Measurements from ENCODE around the gene EFCAB8.
"Not testable (repeated sequence)": the region's sequence is repeated elsewhere in the genome, so short reads cannot be mapped to it uniquely, and the experiment has no call there.

Gene EFCAB8

DNA sequence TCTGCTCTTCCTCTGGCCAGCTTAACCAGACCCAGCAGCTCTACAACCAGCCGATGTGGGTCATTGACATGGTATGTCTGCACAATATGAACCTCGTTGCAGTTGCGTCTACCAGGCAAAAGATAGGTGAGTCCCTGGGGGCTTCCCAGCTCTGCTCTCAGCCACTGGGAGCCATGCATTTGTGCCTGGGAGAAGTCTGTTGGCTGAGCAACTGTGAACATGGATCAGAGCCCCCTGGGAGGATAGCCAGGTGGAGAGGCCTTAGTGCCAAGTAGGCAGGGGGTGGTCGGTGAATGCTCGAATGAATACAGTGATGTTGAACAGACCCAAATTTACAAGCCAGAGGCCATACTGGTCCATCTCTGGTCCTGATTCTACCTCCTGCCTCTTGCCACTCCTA lies 30.6 kb downstream of the EFCAB8 start:
- no peak for DNase-seq

DNA sequence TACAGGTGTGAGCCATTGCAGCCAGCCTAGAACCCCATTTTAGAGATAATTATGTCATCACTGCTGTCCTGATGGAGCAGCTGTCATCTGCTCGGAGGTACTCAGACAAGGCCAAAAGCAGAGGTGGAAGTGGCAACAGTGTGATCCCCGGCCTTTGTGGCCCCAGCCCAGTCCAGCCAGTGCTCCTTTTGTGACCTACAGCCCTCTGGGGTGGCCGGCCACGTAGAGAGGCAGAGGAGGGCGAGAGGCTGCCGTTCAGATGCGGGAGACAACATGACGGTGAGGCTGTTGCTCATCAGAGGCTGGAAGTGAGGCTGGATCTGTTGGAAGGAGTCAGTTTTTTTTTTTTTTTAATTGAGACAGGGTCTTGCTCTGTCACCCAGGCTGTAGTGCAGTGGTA lies 32.8 kb downstream of the EFCAB8 start:
- no peak for DNase-seq

DNA sequence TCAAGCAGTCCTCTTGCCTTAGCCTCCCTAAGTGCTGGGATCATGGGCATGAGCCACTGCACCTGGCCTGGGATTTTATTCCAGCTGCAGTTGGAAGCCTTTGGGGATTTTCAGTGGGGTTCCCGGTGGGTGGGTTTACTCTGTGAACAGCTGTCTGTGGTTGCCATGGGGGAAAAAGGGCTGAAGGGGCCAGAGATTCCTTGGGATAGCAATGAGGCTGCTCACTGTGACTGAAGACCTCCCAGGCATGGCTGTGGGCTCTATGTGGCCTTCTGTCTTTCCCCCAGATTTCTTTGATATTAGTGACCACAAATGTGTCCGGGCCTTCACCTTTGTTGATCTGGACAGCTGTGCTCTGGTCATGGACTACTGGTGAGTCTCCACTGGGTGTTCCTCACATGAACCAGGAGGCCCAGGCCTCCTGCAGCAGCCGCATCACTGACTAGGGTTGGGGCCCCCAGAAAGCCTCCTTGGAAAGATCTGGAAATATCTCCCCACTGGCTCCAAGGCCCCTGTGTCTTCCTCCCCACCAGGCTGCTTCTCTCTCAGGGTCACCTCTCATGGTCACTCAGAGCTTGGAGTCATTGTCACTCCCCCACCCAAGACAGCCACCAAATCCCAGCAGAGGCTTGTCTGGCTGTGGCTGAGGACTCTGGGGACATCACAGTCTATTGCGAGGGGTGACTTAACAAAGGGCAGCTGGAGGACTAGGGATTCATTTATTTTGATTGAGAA lies 33.4 kb downstream of the EFCAB8 start:
- no peak for DNase-seq

DNA sequence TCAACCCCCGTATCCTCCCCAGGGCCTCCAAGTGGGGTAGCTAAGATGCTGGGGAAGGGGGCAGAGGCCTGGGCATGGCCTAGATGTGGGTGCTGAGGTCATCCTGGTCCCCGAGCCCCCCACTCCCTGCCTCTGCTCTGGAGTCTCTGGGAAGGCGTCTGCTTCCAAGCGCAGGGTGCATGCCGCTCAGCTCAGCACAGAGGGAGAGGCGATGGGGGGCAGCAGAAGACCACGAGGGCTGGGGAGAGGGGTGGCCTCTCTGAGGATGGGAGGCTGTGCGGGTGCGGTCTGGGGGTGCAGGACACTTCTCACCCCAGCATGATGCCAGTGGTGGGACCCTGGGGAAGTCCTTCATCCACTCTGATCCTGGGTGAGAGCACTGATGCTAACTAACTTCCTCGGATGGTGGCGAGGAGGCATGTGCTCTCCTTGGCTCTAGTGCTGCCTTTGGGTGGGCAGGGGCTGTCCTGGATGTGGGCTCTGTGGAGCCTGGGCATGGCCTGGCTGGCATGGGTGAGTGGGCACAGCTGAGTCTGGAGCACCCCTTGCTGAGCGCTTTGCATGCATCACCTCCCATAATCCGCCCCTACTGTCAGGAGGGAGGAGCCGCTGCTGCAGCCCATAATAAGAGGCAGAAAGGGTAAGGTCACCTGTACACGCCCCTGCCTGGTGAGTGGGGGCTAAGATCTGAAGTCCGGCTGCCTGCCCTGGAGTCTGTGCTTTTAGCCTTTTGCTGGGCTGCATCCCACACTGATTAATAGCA lies 34.7 kb downstream of the EFCAB8 start:
- DNase-seq, result no peak

DNA sequence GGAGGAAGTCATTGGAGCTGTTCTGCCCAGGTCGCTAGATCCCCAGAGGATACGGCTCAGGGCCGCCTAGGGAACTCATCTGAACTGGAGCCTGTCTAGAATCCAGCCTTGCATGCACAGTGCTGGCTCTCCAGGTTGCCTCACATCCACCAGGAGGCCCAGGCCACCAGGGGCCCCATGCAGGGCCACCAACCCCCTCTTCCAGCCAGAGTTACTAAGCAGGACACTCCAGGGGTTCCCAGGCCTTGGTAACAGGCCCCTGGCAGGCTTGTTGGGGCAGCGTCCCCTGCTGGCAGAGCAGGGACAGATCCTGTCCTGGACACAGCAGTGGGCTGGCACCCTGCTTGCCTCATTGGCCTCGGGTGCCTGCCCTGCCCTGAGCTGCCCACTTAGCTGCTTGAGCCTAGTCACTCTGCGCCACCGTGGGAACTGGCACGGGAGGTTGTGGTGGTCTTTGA lies 35.3 kb downstream of the EFCAB8 start:
- peak in 1 of 2 experiments; percentile 40 for DNase-seq

DNA sequence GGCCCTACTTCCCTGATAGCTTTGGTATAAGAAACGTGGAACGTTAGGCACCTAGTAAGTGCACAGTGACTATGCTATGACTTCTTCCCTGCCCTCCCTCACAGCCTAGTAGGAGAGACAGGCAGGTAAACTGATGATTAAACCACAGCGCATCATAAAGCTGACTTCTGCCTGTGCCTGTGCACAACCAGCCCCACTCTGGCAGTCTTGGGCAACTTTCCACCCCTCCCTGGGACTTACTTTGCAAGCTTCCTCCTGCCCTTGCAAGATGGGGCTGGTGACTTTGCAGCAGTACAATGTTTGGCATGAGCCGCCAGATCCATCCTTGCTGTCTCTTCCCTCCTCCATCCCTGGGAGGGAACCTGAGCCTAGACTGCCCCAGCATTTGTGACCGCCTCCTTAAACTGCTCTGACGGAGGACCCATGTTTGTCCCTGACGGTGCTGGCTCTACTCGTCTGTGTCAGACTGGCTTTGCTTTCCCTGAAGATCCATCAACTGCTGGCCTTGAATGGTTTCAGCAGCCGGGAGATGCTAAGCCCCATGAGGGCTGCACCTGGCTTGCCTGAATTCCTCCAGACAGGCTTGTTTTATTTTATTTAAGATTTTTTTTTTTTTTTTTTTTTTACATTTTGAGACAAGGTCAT lies 36.1 kb downstream of the EFCAB8 start:
- no peak for DNase-seq

DNA sequence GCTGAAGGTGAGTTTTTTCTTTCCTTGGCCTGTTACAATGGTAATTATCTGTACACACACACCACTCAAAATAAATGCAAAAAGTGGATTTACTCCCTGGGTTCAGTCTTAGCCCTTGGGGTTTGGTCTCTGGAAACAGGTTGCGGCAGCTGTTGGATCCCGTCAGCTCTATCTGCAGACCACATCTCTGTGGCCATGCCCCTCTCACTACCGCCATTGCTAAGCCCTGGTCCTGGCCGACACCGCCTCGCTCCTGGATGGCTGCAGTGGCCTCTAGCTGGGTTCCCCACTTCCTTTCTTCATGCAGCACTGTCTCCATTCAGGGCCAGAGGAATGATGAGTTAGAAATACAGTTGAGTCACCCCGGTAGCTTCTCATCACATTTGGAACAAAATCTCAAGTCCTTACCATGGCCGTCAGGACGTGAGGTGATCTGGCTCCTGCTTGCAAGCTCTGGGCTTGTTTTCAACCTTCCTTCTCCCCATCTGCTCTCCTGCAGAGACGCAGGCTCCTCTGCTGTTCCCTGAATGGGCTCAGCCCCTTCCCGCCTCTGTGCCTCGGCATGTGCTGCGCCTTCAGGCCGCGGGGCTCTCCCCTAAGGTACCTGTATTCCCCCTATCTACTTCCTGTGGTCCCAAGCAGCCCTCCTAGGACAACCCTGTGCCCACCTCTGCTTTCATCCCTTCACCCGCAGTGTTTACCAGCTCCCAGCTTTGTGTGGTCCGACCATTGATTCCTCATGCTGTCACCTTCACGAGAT lies 38.0 kb downstream of the EFCAB8 start:
- DNase-seq, result no peak

DNA sequence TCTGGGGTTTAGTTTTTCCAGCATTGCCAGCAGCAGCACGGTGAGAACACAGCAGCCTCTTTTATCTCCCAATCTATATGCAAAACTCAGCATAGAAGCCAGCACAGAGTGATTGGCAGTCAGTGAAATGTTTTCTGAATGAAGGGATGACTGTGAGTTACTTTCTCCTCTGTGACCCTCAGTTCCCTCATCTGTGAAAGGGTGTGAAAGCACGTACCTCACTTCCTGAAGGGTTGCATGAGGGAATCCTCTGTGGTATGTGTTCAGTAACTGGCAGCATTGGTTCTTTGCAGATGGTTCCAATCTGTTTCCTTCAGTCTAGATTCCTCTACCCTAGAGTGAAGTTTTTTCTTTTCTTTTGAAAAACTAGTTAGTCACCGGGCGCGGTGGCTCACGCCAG lies 40.0 kb downstream of the EFCAB8 start:
- DNase-seq, result no peak

DNA sequence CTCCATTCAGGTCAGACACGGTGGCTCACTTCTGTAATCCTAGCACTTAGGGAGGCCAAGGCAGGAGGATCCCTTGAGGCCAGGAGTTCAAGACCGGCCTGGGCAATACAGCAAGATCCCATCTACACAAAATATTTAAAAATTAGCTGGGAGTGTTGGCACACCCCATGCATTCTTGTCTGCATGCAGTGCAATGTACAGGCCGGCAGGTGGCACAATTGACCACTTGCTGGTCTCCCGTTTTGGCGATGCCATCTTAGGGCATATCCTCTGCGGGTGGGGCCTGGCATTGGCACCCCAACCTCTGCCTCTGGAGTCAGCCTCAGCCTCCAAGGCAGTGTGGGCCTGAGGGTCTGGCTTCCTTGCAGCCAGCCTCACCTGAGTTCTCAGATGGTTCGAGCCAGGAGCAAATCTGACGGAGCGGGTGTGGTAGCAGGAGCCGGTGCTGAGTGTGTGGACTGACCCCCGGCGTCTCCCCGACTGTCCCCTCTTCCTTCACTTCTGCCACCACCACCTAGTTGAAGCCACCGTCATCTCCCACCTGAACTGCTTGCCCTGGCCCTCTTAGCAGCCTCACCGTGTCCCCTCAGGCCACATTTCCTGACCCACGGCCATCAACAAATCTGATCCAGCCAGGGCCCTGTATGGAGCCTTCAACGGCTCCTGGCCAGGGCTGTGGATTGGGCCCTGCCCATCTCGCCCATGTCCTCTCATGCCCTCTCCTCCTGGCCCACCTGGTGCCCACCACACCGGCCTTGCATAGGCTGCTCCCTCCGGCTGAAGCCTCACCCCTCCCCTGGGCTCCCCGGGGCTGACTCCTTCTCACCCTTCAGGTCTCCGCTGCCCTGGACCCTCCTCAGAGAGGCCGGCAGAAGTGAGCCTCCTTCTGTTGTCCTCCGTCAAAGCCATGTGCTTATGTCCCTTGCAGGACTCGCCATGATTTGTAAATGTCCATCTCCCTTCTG lies 44.0 kb downstream of the EFCAB8 start:
- DNase-seq, result peak; percentile 12 to 62

DNA sequence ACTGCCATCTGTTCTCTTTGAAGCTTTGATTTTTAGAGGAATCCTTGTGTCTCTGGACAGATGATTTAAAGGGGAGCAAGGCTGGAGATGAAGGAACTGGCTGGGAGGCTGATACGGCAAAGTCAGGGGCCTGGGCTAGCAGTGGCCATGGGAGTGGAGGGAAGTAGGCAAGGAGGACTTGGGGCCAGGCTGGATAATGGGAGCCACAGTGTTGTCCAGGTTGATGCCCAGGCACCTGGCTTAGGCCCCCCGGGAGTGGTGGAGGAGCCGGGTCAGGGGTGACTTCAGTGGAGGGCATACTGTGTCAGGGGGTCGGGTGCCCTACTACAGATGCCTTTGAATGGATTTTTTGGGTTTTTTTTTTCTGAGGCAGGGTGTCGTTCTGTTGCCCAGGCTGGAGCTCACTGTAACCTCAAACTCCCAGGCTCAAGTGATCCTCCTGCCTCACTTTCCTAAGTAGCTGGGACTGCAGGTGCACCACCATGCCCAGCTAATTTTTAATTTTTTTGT lies 45.0 kb downstream of the EFCAB8 start:
- DNase-seq, result no peak

DNA sequence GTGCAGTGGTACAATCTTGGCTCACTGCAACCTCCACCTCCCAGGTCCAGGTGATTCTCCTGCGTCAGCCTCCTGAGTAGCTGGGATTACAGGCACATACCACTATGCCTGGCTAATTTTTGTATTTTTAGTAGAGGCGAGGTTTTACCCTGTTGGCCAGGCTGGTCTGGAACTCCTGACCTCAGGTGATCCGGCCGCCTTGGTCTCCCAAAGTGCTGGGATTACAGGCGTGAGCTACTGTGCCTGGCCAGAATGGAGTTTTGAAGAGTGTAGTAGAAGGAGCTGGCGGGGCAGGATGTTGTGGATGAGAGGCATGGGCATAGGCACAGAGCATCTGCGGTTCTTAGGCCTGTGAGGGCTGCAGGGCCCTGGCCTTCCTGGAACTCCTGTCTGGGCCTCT lies 46.0 kb downstream of the EFCAB8 start:
- DNase-seq, result not testable (repeated sequence)

DNA sequence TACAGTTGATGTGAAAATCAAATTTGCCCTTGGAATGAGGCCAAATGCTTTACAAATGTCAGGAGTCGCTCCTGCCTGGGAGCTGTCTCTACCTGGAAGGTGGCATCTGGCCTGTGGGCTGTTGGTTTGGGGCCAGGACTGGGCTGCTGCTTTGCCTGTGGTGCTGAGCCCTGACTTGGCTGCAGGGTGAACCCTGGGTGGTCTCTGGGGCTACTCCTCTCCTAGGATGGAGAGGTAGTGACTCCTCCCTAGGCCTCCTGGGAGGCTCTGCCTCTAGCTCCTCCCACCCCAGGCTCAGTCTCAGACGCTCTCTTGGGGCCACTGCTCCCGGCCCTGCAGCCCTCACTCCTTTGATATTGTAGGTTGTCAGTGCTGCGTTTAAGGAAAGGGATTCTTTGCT lies 47.5 kb downstream of the EFCAB8 start:
- no peak for DNase-seq

DNA sequence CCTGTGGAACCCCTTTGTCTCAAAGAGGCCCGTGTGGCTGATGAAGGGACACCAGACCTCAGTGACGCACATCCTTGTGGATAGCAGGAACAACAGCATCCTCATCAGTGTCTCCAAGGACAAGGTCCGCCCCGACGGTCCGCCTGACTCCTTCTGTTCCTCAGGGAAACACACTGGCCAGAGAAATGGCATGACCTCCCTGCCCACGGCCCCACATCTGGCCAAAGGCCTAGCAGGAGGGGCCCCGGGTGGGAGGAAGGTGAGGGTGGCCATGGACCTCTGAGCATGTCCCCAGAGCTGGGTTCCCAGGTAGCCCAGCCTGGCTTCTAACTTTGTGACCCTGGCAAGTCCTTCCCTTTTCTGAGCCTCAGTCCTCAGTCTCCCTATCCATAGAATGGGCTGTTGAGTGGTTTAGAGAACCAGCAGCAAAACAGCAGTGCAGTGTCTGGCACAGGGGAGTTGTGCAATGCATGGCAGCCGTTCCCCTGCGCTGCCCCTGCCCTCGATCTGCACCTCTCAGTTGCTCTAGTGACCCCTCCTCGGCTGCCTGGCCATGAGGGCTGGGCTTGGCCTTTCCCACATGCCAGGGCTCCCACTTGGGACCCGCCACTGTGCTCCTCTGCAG lies 48.3 kb downstream of the EFCAB8 start:
- no peak for DNase-seq

DNA sequence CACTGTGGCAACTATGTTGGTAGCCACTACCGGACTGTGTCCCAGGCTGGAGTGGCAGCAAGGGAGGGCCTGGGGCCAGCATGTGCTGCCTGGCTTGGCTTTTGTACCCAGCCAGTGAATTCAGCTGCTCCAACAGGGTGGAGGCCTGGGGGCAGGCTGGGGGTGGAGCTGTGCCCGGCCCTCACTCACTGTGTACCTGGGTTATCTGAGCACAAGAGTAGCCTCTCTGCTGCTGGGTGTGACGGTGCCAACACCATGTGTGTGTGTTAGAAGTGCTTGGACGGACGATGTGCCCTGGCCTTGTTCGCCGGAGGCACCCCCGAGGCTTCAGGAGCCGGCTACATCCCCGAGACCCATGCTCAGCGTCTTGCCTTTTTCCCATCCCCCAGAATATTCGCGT lies 49.2 kb downstream of the EFCAB8 start:
- DNase-seq, result no peak

DNA sequence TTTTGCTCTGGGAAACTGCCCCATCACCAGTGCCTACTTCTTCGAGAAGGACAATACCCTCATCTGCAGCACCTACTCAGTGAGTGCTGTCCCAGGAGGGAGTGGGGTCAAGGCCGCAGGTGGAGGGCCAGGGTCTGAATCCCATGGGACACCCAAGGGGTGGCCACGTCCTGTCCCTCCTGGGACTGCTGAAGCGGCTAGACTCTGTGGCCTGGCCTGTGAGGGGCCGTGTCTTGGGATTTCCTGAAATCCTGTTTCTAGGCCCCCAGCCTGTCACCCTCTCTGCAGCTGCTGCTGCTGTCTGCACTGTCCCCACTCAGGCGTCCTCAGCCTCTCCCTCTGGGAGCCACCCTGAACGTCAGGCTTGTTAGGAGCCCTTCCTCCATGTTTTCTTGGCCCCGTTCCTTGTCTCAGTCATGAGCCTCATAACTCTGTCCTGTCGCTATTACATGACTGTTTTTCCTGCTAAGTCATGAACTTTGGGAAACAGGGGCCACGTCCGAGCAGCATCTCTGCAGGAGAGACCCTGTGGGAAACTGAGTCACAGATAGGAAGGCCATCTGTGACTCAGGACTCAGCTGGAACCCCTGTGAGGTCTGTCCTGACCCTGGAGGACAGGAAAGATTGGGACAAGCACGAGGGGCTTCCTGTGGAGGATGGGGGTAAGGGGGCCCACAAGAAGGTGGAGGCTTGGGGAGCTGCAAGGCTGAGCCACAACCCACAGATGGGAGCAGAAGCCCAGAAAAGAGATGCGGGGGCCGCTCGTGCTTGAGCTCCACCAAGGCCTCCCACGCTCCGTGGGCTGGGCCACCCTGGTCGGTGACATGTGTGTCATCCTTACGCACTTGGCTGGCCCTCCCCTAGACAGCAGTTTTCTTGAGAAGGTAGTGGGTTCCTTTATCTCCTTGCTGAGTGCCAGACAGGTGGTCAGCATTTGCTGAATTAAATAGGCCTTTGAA lies 49.9 kb downstream of the EFCAB8 start:
- no peak for DNase-seq

DNA sequence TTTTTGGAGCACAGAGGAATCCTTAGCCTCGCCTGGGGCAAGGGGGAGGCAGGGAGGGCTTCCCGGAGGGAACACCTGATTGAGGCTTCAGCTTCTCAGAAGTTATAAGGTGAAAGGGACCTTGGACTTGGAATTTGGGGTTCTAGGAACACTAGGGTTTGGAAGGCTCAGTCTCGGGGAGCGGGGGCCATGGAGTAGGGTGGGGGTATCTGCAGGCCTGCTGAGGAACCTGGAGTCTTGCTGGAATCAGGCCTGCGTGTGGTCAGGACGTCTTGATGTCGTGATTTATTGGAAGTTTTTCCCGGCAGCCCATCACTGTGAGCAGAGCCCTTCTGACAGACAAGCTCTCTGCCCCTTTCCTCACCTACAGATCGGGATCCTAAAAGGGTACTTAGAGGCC lies 50.7 kb downstream of the EFCAB8 start:
- DNase-seq, result no peak

DNA sequence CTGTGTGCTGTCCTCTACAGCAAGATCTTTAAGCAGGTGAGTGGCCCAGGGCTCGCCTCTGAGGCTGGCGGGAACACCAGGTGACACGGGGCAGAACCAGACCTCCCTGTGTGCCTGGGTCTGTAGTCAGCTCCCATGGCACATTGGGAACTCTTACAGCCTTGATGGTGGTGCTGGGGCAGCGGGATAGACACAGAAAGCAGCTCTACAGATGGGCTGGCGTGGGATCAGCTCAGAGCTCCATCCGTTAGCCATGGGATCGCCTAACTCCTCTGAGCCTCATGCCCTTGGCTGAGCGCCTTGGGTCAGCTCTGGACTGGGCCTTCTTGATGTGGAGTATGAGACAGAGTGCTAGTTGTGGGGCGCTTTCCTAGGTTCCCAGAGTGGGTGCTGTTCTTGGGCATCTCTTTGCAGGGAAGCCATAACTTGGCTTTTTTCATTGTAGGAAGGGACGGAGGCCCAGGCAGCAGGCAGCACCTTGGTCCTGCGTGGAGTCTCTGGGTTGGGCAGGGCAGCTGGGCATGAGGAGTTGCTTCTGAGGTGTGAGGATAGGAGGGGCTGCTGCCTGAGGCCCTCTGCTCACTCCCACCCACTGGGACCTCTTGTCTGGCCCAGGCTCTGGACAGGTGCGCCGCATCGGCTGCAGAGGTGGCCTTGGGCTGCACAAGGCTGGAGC lies 51.3 kb downstream of the EFCAB8 start:
- no peak for DNase-seq

DNA sequence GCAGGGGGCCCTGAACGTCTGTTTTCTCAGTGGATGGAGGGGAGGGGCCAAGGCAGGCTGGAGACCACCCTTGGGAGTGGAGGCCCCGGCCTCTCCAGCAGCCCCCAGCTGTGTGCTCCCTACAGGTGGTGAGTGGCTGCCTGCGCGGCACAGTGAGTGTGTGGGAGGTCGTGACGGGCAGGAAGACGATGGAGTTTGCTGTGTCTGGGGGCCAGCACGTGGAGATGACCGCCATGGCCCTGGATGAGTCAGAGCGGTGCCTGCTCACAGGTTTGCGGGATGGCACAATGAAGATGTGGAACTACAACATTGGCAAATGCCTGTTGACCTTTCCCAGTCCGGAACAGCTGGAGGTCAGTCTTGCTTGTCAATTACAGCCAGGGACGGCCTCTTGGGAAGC lies 52.6 kb downstream of the EFCAB8 start:
- no peak for DNase-seq

DNA sequence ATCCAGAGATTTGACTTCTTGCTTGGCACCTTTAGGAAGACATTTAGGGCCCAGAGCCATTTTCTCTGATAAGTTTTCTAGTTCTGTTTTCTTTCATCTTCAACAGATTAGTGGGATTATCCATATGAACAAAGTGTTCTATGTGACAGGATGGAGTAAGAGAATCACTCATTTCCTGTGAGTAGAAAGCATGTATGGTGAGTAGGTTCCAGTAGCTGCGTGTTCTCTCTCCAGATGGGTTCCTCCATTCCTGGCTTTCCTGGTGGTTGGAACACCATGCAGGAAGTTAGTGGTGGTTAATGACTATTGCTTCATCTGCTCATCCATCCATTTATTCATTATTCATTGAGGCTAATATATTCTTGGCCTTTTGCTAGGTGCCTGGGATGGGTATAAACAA lies 54.0 kb downstream of the EFCAB8 start:
- DNase-seq, result no peak
